Inferior parietal cortex (tissue), 1 donor: ENCODE results near the gene TCTN2.

Source experiments
- DNase-seq: peaks from one replicate; pipeline ENCODE4 v3.0.0-alpha.2; 2016; ENCODE audit errors: extremely low spot score

Gene TCTN2

DNA sequence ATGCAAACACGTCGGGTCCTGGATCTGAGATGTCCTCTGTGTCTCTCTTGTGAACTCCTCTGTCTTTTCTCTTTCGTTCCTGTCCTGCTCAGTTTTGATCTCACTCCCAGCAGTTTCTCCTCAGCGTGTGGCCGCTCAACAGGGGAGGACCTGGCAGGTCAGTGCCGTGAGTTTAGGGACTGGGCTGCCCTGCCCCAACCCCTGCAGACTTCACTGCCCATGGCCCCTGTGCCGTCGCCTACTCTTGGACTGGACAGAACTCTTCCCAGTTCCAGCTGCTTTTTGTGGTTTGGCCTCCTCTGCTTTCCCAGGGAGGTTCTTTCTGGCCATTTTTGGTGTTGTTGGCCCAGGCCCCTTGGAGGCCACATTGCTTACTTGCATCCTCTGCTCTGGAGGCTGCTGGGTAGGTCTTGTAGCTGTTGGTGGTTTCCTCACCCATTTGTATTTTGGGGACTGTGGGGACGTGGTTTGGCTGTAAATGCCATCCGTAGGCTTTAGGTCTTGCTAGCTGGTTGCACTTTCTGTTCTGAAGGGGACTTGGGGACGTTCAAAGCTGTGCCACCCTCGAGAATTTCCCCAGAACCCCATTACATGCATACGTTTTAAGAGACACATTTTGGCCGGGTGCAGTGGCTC, 71.1 kb downstream of the TCTN2 start:
- no peak for DNase-seq

DNA sequence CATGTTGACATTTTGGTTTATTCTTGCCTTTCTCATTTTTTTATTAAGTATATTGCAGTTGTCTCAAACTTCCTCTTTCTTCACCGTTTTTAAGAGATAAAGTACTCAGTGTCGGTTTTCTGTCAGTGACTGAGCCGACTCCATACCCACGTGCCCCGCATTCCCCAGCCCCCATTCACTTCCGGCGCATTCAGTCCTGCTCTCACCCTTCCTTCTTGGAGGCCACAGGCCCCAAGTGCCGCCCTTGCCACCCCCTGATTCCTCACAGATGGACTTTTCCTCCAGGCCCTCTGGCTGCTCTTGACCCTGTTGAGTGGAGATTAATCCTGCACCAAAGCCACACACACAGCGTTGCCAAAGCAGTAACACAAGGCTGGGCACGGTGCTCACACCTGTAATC, 72.1 kb downstream of the TCTN2 start:
- no peak for DNase-seq

DNA sequence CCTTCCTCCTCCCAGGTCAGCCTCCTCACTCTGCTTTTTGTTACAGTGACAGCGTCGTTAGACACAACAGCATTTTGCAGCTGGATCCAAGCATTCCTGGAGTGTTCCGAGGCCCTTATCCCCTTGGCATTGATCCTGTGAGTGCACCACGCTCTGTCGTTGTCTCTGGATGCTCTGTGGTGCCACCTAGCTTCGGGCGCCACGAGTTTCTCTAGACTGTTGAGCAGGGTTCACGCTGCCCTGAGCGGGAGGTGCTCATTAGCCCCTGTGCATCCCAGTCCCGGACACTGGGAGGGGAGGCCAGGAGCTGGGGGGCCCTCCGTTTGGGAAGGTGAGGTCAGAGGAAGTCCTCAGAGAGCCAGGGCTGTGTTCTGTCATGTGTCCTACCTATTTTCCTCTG, 73.9 kb downstream of the TCTN2 start:
- no peak for DNase-seq

DNA sequence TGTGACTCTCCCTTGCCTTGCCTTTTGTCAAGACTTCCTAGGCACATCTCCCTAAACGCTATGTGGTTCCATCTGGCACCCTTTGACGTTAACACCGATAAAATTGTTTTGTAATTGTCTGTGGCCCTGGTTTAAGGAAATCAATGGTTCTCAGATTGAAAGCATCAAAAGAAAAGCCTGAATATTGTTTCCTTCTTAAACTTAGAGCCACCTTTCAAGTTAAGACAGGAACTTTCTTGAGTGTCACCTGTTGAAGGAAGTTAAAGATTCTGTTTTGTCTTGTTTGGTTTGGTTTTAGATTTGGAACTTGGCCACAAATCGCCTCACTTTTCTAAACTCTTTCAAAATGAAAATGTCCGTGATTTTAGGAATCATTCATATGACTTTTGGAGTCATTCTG, 76.4 kb downstream of the TCTN2 start:
- DNase-seq, result no peak

DNA sequence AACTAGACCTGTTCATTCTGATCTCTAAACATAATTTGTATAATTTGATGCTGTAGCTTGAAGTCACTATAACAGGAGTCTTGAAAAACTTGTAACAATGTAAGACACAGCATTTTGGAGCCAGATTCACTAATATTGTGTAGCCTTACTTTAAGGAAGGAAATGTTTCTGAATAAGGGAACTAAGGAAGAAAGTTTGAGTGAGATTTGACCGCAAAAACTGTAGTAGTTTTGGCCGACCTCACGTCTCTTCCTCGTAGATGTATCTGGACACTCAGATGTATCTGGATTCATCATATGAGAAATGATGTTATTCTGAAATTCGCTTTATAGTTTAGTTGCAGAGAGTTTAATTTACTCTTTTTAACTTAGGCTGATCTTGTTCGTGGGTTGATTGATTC, 77.2 kb downstream of the TCTN2 start:
- no peak for DNase-seq

DNA sequence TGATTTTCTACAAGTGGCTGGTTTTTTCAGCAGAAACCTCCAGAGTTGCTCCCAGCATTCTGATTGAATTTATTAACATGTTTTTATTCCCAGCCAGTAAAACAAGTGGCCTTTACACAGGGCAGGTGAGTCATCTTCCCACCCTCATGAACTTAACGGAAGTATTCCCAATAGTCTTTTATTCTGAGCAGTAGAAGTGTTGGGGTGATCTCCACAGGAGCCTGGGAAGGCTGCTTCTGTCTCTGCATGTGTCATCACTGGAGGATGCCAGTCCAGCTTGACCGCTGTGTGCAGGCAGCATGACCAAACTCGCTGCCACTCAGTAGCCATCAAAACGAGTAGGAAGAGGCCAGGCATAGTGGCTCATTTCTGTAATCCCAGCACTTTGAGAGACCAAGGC, 77.7 kb downstream of the TCTN2 start:
- DNase-seq, result no peak

DNA sequence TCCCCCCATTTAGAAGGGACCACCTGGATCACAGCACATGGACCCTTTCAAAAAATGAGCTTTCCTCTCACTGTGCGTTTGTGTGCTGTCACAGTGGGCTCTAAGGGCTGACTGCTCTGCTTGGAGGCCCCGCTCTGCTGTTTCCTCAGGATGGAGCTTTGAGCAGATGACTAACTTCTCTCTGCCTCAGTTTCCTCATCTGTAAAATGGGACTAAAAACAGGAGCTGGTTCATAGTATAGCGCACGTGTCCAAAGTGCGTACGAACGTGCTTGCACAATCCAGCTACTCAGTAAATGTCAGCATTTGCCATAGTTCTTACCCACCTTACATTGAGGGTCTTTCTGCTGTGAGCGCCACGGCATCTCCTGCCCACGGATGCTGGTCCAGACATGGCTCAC, 78.4 kb downstream of the TCTN2 start:
- no peak for DNase-seq

DNA sequence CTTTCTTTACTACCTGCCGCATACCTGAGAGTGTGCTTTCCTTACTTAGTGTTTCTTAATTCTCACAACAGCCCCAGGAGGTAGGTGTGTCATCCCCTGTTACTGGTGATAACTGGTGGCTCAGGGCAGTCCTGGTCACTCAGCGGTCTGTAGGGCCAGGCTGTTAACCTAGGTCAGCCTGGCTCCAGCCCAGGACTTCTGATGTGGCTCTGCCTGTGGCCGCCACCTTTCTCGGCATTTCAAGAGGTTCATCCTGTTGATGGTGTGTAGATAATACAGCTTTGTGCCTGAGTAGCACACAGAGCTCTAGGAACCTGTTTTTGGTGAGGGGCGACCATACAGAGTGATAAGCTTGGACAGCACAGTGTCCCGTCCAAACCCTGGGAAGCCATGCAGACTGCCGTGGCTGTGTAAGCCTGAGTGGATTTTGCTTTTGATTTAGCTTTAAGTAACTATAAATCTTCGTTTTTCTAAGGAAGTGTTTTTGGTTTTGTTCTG, 79.3 kb downstream of the TCTN2 start:
- DNase-seq, result no peak

DNA sequence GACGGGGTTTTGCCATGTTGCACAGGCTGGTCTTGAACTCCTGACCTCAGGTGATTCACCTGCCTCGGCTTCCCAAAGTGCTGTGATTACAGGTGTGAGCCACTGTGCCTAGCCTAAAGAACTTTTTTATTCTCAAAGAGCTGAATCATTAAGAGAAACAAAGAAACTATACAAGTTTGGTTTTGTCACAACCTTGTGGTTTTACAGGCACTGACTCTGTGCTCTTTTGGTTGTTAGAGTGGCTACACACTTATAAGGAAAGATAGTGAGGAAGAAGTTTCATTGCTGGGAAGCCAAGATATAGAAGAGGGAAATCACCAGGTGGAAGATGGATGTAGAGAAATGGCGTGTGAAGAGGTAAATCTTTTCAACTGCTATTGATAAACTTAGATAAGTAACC, 81.1 kb downstream of the TCTN2 start:
- no peak for DNase-seq

DNA sequence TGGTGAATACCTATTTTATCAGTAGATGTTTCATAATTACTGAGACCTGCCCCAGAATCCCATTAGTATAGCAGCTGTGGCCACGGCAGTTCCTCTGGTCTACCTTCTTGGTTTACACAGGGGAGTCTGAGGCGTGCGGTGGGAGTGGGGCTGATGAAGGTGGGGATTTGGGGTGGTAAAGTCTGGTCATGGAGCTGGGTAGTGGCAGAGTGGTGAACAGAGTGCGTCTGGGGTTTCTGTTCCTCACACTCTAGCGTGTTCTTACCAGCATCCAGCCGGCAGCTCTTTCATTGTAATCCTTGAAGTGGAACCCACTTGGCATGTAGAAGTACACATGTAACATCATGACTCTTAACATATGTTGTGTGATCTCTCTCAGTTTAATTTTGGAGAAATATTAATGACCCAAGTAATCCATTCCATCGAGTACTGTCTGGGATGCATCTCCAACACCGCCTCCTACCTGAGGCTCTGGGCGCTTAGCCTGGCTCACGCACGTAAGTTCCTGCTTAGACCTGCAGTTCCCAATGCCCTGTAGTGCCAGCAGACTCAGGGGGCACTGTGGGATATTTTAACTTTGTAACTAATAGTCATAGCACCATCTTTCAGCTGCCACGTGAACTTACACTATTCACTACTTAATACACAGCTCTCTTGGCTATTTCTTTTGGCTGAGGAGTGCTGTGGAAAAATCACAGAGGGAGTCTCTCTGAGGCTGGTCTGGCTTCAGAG, 83.3 kb downstream of the TCTN2 start:
- DNase-seq, result no peak

DNA sequence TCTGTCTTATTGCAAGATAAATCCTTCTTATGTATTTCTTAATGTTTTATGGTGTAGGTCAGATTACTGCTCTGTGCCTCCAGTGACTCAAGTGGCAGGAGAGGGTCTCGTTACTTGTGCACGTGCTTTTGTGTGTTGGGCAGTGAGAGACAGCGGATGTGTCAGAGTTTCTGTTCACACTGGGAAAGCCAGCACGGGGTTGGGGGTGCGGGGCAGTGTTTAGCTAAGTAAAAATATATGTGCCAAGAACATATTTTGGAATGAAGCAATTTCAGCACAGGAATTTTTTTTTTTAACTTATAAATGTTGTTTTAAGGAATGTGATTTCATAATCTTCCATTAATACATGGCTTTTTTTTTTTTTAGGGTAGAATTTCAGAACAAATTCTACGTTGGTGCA, 86.6 kb downstream of the TCTN2 start:
- no peak for DNase-seq
